AG08396 (cell line): ENCODE results near the gene PDCD1.
A peak's percentile ranks its signal among the peaks of the same experiment; 100 is the strongest.
"Not testable (repeated sequence)": the region's sequence is repeated elsewhere in the genome, so short reads cannot be mapped to it uniquely, and the experiment has no call there.

Experiments used
- DNase-seq: peaks from one replicate; pipeline ENCODE4 v3.0.0; 2012; ENCODE audit warnings: low spot score, mixed read lengths

PDCD1 gene

GRCh38 chr2:241833756-241834526 is 24.8 kb downstream of the PDCD1 start:
- DNase-seq = not testable (repeated sequence)

GRCh38 chr2:241833101-241833663 is 25.5 kb downstream of the PDCD1 start:
- peak; percentile 44 for DNase-seq

- DNase-seq = no peak
Observed at GRCh38 chr2:241827394-241827793, 31.3 kb downstream of the PDCD1 start.

- DNase-seq = not testable (repeated sequence)
Observed at GRCh38 chr2:241823531-241824437, 34.9 kb downstream of the PDCD1 start.

- no peak for DNase-seq
Observed at GRCh38 chr2:241822264-241822623, 36.5 kb downstream of the PDCD1 start.

- no peak for DNase-seq
Observed at GRCh38 chr2:241821460-241822263, 37.0 kb downstream of the PDCD1 start.

- DNase-seq = no peak
Observed at GRCh38 chr2:241820625-241821384, 37.9 kb downstream of the PDCD1 start.

- not testable (repeated sequence) for DNase-seq
Observed at GRCh38 chr2:241819947-241820624, 38.6 kb downstream of the PDCD1 start.

DNA sequence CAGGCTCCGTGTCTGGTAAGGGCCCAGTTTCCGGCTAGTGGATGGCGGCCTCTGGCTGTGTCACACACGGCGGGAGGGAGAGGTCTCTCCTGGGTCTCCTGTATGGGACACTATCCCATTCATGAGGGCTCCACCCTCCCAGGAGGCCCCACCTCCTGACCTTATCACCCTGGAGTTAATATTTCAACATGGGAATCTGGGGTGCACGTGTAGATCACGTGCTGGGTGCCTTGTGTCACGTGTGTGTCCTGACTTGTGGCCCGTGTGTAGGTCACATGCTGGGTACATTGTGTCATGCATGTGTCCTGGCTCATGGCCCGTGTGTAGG is 39.8 kb downstream of the PDCD1 start:
- DNase-seq = no peak

GRCh38 chr2:241818229-241818942 is 40.3 kb downstream of the PDCD1 start:
- DNase-seq = no peak

DNA sequence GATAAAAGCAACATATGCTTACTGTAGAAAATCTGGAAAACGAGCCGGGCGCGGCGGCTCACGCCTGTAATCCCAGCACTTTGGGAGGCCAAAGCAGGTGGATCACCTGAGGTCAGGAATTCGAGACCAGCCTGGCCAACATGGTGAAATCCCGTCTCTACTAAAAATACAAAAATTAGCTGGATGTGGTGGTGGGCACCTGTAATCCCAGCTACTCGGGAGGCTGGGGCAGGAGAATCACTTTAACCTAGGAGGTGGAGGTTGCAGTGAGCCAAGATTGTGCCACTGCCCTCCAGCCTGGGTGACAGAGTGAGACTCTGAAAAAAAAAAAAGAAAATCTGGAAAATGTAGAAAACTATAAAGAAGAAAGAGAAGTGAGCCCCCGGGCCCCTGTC is 40.9 kb downstream of the PDCD1 start:
- DNase-seq = not testable (repeated sequence)

DNA sequence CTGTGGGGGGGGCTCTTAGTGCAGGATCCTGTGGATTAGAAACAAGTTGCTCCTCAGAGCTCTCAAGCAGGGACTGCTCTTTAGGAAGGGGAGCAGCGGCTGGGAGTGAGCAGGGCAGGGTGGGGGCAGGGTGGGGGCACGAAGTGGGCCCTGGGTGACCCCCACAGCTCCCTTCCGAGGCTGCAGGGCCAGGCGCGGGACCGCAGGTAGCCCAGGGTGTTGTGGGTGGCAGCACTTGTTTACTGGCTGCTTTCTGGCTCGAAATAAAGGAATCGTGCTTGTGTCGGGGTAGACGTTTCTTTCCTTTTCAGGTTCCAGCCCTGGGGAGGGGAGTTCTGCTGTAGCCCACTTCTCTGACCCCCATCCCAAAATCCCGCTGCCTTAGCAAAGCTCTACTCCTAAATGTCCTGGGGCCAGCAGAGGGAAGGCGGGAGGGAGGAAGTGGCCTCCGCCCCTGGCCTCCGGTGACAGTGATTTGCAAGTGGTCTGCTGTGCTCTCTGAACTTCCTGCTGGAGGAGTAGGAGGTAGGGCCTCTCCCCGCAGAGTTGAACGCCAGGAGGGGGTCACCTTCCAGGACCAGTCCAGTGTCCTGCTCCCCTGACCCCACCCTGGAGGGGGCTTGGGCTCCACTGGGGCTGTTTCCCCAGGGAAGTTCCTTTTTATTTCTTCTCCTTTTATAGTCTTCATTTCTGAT is 41.4 kb downstream of the PDCD1 start:
- DNase-seq = no peak

DNA sequence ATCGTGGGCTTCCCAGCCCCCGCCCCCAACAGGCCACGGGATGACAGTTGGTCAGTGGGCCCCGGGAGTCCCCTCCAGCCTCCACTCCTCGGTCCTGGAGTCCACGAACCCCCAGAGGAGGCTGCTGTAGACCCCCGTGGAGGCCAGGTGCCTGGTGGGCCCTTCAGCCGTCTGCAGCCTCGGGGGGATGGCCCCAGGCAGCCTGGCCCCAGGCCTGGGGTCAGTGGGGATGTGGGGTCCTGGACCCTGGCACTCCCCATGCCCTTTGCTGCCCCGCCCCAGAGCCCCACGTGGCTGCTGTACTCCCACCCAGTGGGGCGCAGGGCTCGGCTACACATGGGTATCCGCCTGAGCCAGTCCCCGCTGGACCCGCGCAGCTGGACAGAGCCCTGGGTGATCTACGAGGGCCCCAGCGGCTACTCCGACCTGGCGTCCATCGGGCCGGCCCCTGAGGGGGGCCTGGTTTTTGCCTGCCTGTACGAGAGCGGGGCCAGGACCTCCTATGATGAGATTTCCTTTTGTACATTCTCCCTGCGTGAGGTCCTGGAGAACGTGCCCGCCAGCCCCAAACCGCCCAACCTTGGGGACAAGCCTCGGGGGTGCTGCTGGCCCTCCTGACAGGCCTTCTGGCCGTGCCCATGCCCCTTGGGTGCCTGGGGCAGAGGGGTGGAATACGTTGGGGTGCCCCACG is 42.1 kb downstream of the PDCD1 start:
- no peak for DNase-seq

DNA sequence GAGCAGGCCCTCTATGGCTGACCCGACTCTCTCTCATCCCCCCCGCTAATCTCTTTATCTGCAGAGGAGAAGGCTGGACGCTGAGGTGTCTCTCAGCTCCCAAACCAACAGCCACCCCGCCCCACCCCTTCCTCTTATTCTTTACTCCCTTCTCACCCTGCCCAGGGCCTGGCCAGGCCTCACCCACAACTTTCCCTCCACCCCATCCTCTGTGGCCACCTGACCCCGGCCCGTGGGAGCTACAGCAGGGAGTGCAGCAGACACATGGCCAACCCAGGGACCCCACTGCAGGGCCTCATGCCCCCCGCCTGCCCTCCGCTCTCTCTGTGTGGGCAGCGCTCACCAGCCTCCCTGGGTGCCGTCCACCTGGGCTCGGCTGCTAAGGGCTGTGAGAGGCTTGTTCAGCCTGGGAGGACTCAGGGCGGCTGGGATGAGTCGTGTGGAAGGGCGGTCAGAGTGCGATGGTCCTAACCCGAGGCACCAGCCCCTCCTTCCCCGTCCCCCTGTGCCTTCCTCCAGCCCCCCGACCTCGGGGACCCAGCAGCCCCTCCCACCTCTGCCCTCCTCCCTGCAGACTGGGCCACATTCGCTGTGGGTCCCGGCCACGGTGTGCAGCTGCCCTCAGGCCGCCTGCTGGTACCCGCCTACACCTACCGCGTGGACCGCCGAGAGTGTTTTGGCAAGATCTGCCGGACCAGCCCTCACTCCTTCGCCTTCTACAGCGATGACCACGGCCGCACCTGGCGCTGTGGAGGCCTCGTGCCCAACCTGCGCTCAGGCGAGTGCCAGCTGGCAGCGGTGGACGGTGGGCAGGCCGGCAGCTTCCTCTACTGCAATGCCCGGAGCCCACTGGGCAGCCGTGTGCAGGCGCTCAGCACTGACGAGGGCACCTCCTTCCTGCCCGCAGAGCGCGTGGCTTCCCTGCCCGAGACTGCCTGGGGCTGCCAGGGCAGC is 42.9 kb downstream of the PDCD1 start:
- peak; percentile 11 for DNase-seq

DNA sequence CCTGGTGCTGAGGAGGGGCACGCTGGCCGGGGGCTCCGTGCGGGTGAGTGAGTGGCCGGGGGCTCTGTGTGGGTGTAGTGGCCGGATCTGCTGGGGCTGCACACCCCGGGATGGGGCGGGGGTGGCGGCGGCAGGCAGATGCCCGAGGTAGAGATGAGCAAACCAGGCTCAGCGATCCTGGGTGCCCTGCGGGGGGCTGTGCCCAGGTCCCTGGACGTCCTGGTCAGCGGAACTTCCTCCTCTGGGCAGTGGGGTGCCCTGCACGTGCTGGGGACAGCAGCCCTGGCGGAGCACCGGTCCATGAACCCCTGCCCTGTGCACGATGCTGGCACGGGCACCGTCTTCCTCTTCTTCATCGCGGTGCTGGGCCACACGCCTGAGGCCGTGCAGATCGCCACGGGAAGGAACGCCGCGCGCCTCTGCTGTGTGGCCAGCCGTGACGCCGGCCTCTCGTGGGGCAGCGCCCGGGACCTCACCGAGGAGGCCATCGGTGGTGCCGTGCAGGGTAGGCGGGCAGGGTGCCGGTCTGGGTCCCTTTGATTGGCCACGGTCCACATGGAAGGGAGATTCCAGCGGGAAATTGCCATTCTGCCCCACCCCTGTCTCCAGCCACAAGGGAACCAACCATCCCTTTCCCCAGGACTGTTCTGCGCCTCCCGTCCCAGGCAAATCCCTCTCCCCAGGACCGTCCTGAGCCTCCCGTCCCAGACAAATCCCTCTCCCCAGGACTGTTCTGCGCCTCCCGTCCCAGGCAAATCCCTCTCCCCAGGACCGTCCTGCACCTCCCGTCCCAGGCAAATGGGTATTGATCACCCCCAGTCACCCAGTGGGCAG is 43.8 kb downstream of the PDCD1 start:
- peak; percentile 18 for DNase-seq

GRCh38 chr2:241814393-241814642 is 44.4 kb downstream of the PDCD1 start:
- DNase-seq = no peak
